NCI-H748 treated with DMSO at 0.1 percent for 48 hours (cell line): Measurements from ENCODE around the gene CHRM1.
"Not testable (repeated sequence)": the region's sequence is repeated elsewhere in the genome, so short reads cannot be mapped to it uniquely, and the experiment has no call there.

Experiments used
- DNase-seq: peaks from one replicate; lab custom pipeline; 2025; lab: John Stamatoyannopoulos, UW

CHRM1 gene

GRCh38 chr11:62921201-62921572, at the start of gene CHRM1:
Gene CHRM1, minus strand, starts transcription at chr11:62921363. Its CDS starts 10,263 bp downstream, at chr11:62911100.
- DNase-seq, result no peak

GRCh38 chr11:62965574-62965973, 44.4 kb upstream of the CHRM1 start:
- DNase-seq, result no peak

- no peak for DNase-seq
Measured at GRCh38 chr11:62962391-62962790, 41.2 kb upstream of the CHRM1 start.

GRCh38 chr11:62961017-62961570, 39.9 kb upstream of the CHRM1 start:
- DNase-seq, result no peak

- DNase-seq, result no peak
Measured at GRCh38 chr11:62959422-62959980, 38.3 kb upstream of the CHRM1 start.

GRCh38 chr11:62958547-62959421, 37.6 kb upstream of the CHRM1 start:
- no peak for DNase-seq

- no peak for DNase-seq
Measured at GRCh38 chr11:62957147-62957546, 36.0 kb upstream of the CHRM1 start.

- no peak for DNase-seq
Measured at GRCh38 chr11:62954478-62954877, 33.3 kb upstream of the CHRM1 start.

GRCh38 chr11:62953811-62954210, 32.6 kb upstream of the CHRM1 start:
- DNase-seq, result no peak

- DNase-seq, result no peak
Measured at GRCh38 chr11:62948765-62949320, 27.7 kb upstream of the CHRM1 start.

GRCh38 chr11:62945538-62945937, 24.4 kb upstream of the CHRM1 start:
- not testable (repeated sequence) for DNase-seq

- DNase-seq, result not testable (repeated sequence)
Measured at GRCh38 chr11:62937528-62937927, 16.4 kb upstream of the CHRM1 start.

- DNase-seq, result no peak
Measured at GRCh38 chr11:62934496-62934785, 13.3 kb upstream of the CHRM1 start.

GRCh38 chr11:62933750-62934495, 12.8 kb upstream of the CHRM1 start:
- no peak for DNase-seq

- DNase-seq, result no peak
Measured at GRCh38 chr11:62933285-62933684, 12.1 kb upstream of the CHRM1 start.

GRCh38 chr11:62931499-62932278, 10.5 kb upstream of the CHRM1 start:
- DNase-seq, result no peak

GRCh38 chr11:62930666-62931065, 9.5 kb upstream of the CHRM1 start:
- no peak for DNase-seq

GRCh38 chr11:62930157-62930556, 9.0 kb upstream of the CHRM1 start:
- DNase-seq, result no peak

- DNase-seq, result no peak
Measured at GRCh38 chr11:62928011-62928410, 6.8 kb upstream of the CHRM1 start.

GRCh38 chr11:62926680-62927455, 5.7 kb upstream of the CHRM1 start:
- DNase-seq, result no peak
